ENCODE measurements around the gene COPS7A. TPM values are rescaled to one million over a fixed set of nuclear protein-coding genes. Genes with fewer than 3 reads are reported as not detected.

The COPS7A gene
- 95.3 and 114 TPM in 2 replicates for total RNA-seq (2012; rRNA removed)

GRCh38 chr12:6723607-6724408 lies at the start of gene COPS7A:
COPS7A (plus strand) TSS chr12:6724046; CDS start chr12:6724657, 611 bp downstream.
- H3K9me3 ChIP-seq (replicated peaks; ENCODE audit: low read length), result no peaks in the 10 kb centered on the region
- peaks cover 14% of the 10 kb centered on the region for H3K36me3 ChIP-seq (ENCODE audit: insufficient read depth, low read length)
- H3K9ac ChIP-seq (ENCODE audit: low read depth, low read length), result peak within 1 kb of the TSS; percentile 87
- peak within 1 kb of the TSS; percentile 80 for H3K4me3 ChIP-seq (ENCODE audit: low read length)
- peaks cover 16% of the 10 kb centered on the region for H3K4me1 ChIP-seq (ENCODE audit: control insufficient read depth, insufficient read depth, low read length)
- no peaks in the 10 kb centered on the region for H3K27me3 ChIP-seq (ENCODE audit: control insufficient read depth, insufficient read depth, low read length)
- H3K4me2 ChIP-seq (ENCODE audit: low read length), result peak within 1 kb of the TSS; percentile 88

GRCh38 chr12:6676962-6677361 lies 46.9 kb upstream of the COPS7A start:
- no peak overlapping the region for H3K4me3 ChIP-seq (ENCODE audit: low read length)
- peaks cover 79% of the 10 kb centered on the region for H3K36me3 ChIP-seq (ENCODE audit: insufficient read depth, low read length)
- H3K9me3 ChIP-seq (replicated peaks; ENCODE audit: low read length), result no peaks in the 10 kb centered on the region
- H3K27me3 ChIP-seq (ENCODE audit: control insufficient read depth, insufficient read depth, low read length), result no peaks in the 10 kb centered on the region
- no peaks in the 10 kb centered on the region for H3K4me1 ChIP-seq (ENCODE audit: control insufficient read depth, insufficient read depth, low read length)
- H3K9ac ChIP-seq (ENCODE audit: low read depth, low read length), result no peak overlapping the region
- H3K4me2 ChIP-seq (ENCODE audit: low read length), result no peak overlapping the region

- Histone ChIP-seq H3K36me3 (ENCODE audit: insufficient read depth, low read length) (peaks cover 25% of the 10 kb centered on the region), H3K27me3 (ENCODE audit: control insufficient read depth, insufficient read depth, low read length) (no peaks in the 10 kb centered on the region), H3K4me3 (ENCODE audit: low read length) (no peak overlapping the region), H3K9ac (ENCODE audit: low read depth, low read length) (no peak overlapping the region), H3K9me3 (replicated peaks; ENCODE audit: low read length) (no peaks in the 10 kb centered on the region), H3K4me2 (ENCODE audit: low read length) (no peak overlapping the region), H3K4me1 (ENCODE audit: control insufficient read depth, insufficient read depth, low read length) (peaks cover 12% of the 10 kb centered on the region)
Observed at GRCh38 chr12:6684609-6685008, 39.2 kb upstream of the COPS7A start.

- Histone ChIP-seq H3K9me3 (replicated peaks; ENCODE audit: low read length) (no peaks in the 10 kb centered on the region), H3K4me3 (ENCODE audit: low read length) (no peak overlapping the region), H3K4me2 (ENCODE audit: low read length) (no peak overlapping the region), H3K27me3 (ENCODE audit: control insufficient read depth, insufficient read depth, low read length) (no peaks in the 10 kb centered on the region), H3K9ac (ENCODE audit: low read depth, low read length) (no peak overlapping the region), H3K36me3 (ENCODE audit: insufficient read depth, low read length) (peaks cover 16% of the 10 kb centered on the region), H3K4me1 (ENCODE audit: control insufficient read depth, insufficient read depth, low read length) (peaks cover 16% of the 10 kb centered on the region)
Observed at GRCh38 chr12:6685814-6686213, 38.0 kb upstream of the COPS7A start.

GRCh38 chr12:6688543-6688998 lies 35.3 kb upstream of the COPS7A start:
- Histone ChIP-seq H3K27me3 (ENCODE audit: control insufficient read depth, insufficient read depth, low read length) (no peaks in the 10 kb centered on the region), H3K4me3 (ENCODE audit: low read length) (peak overlapping the region; percentile 83), H3K36me3 (ENCODE audit: insufficient read depth, low read length) (peaks cover 7% of the 10 kb centered on the region), H3K9ac (ENCODE audit: low read depth, low read length) (peak overlapping the region; percentile 98), H3K9me3 (replicated peaks; ENCODE audit: low read length) (no peaks in the 10 kb centered on the region), H3K4me1 (ENCODE audit: control insufficient read depth, insufficient read depth, low read length) (peaks cover 16% of the 10 kb centered on the region), H3K4me2 (ENCODE audit: low read length) (peak overlapping the region; percentile 99)

GRCh38 chr12:6688999-6689882 lies 34.6 kb upstream of the COPS7A start, which contains the start of gene ZNF384:
ZNF384 (minus strand) TSS chr12:6689375; CDS start chr12:6679520, 9,855 bp downstream.
- H3K4me3 ChIP-seq (ENCODE audit: low read length), result peak within 1 kb of the TSS; percentile 83
- no peaks in the 10 kb centered on the region for H3K27me3 ChIP-seq (ENCODE audit: control insufficient read depth, insufficient read depth, low read length)
- no peaks in the 10 kb centered on the region for H3K9me3 ChIP-seq (replicated peaks; ENCODE audit: low read length)
- peaks cover 16% of the 10 kb centered on the region for H3K4me1 ChIP-seq (ENCODE audit: control insufficient read depth, insufficient read depth, low read length)
- H3K9ac ChIP-seq (ENCODE audit: low read depth, low read length), result peak within 1 kb of the TSS; percentile 98
- peaks cover 7% of the 10 kb centered on the region for H3K36me3 ChIP-seq (ENCODE audit: insufficient read depth, low read length)
- H3K4me2 ChIP-seq (ENCODE audit: low read length), result peak within 1 kb of the TSS; percentile 99

GRCh38 chr12:6691473-6691872 lies 32.4 kb upstream of the COPS7A start:
- peaks cover 3% of the 10 kb centered on the region for H3K36me3 ChIP-seq (ENCODE audit: insufficient read depth, low read length)

GRCh38 chr12:6692888-6693287 lies 31.0 kb upstream of the COPS7A start:
- no peak overlapping the region for H3K9ac ChIP-seq (ENCODE audit: low read depth, low read length)
- peaks cover under 1% of the 10 kb centered on the region for H3K27me3 ChIP-seq (ENCODE audit: control insufficient read depth, insufficient read depth, low read length)
- no peaks in the 10 kb centered on the region for H3K36me3 ChIP-seq (ENCODE audit: insufficient read depth, low read length)
- H3K4me1 ChIP-seq (ENCODE audit: control insufficient read depth, insufficient read depth, low read length), result peaks cover 6% of the 10 kb centered on the region
- H3K4me3 ChIP-seq (ENCODE audit: low read length), result no peak overlapping the region
- H3K9me3 ChIP-seq (replicated peaks; ENCODE audit: low read length), result no peaks in the 10 kb centered on the region
- no peak overlapping the region for H3K4me2 ChIP-seq (ENCODE audit: low read length)

More at GRCh38 chr12:6691473-6691872, 32.4 kb upstream of the COPS7A start:
- Histone ChIP-seq H3K9ac (ENCODE audit: low read depth, low read length) (no peak overlapping the region), H3K4me2 (ENCODE audit: low read length) (no peak overlapping the region), H3K4me1 (ENCODE audit: control insufficient read depth, insufficient read depth, low read length) (peaks cover 16% of the 10 kb centered on the region), H3K4me3 (ENCODE audit: low read length) (no peak overlapping the region), H3K27me3 (ENCODE audit: control insufficient read depth, insufficient read depth, low read length) (no peaks in the 10 kb centered on the region), H3K9me3 (replicated peaks; ENCODE audit: low read length) (no peaks in the 10 kb centered on the region)

GRCh38 chr12:6693832-6694355 lies 30.0 kb upstream of the COPS7A start:
- Histone ChIP-seq H3K4me3 (ENCODE audit: low read length) (no peak overlapping the region), H3K27me3 (ENCODE audit: control insufficient read depth, insufficient read depth, low read length) (peaks cover 9% of the 10 kb centered on the region), H3K4me2 (ENCODE audit: low read length) (no peak overlapping the region), H3K9ac (ENCODE audit: low read depth, low read length) (no peak overlapping the region), H3K36me3 (ENCODE audit: insufficient read depth, low read length) (no peaks in the 10 kb centered on the region), H3K4me1 (ENCODE audit: control insufficient read depth, insufficient read depth, low read length) (peaks cover 4% of the 10 kb centered on the region), H3K9me3 (replicated peaks; ENCODE audit: low read length) (no peaks in the 10 kb centered on the region)

GRCh38 chr12:6694701-6695100 lies 29.1 kb upstream of the COPS7A start:
- H3K4me2 ChIP-seq (ENCODE audit: low read length), result no peak overlapping the region
- H3K9ac ChIP-seq (ENCODE audit: low read depth, low read length), result no peak overlapping the region
- no peaks in the 10 kb centered on the region for H3K36me3 ChIP-seq (ENCODE audit: insufficient read depth, low read length)
- H3K9me3 ChIP-seq (replicated peaks; ENCODE audit: low read length), result no peaks in the 10 kb centered on the region
- H3K4me3 ChIP-seq (ENCODE audit: low read length), result no peak overlapping the region
- peaks cover 17% of the 10 kb centered on the region for H3K27me3 ChIP-seq (ENCODE audit: control insufficient read depth, insufficient read depth, low read length)
- H3K4me1 ChIP-seq (ENCODE audit: control insufficient read depth, insufficient read depth, low read length), result peaks cover 6% of the 10 kb centered on the region

Measured in skeletal muscle satellite cell (primary cell).